WTC11 (cell line): ENCODE measurements around the gene ADAM30. TPM values are rescaled to one million over a fixed set of nuclear protein-coding genes. Genes with fewer than 3 reads are reported as not detected.
"Not testable (repeated sequence)": the region's sequence is repeated elsewhere in the genome, so short reads cannot be mapped to it uniquely, and the experiment has no call there.

Source experiments
- ATAC-seq: fragments of 200-7000 bp; cut with Tn5 transposase; 2 replicates; pipeline ENCODE4 v1.10.0; 2021; ENCODE audit warnings: mild to moderate bottlenecking, moderate library complexity
- CTCF ChIA-PET: fragments of 300-600 bp; sonication (Branson Sonifier 250); formaldehyde crosslinking; loops from one replicate; lab custom pipeline; 2021; ENCODE audit warnings: antibody characterized with exemption; lab: Charles Lee
- POLR2A ChIA-PET: fragments of 350-600 bp; sonication (Branson Sonifier 250); formaldehyde crosslinking; loops from one replicate; lab custom pipeline; 2021; ENCODE audit warnings: antibody characterized with exemption; lab: Charles Lee
- DNase-seq: peaks from one replicate; pipeline ENCODE4 v3.0.0; 2021; ENCODE audit warnings: low spot score
- H3K27ac Mint-ChIP-seq: 2 replicates; pipeline ENCODE4 v1.8.0; 2021; ENCODE audit warnings: mixed read lengths
- H3K27me3 Mint-ChIP-seq: 2 replicates; pipeline ENCODE4 v1.8.0; 2021; ENCODE audit warnings: low read depth, mild to moderate bottlenecking, moderate library complexity, mixed read lengths
- H3K36me3 Mint-ChIP-seq: 2 replicates; pipeline ENCODE4 v1.8.0; 2021; ENCODE audit warnings: mixed read lengths
- H3K4me1 Mint-ChIP-seq: 2 replicates; pipeline ENCODE4 v1.8.0; 2022; ENCODE audit warnings: mixed read lengths
- H3K4me3 Mint-ChIP-seq: 2 replicates; pipeline ENCODE4 v1.8.0; 2021; ENCODE audit warnings: mild to moderate bottlenecking, moderate library complexity, mixed read lengths
- H3K9me3 Mint-ChIP-seq: 2 replicates; pipeline ENCODE4 v1.8.0; 2021; ENCODE audit warnings: mixed read lengths
- ATF2 ChIP-seq: sonication (generic); formaldehyde crosslinking; IDR thresholded peaks from 2 replicates; pipeline ENCODE4 v1.8.1; 2022; ENCODE audit warnings: low read depth, missing genetic modification reagents, borderline replicate concordance
- CTCF ChIP-seq: fragments of 200-600 bp; IDR thresholded peaks from 2 replicates; pipeline ENCODE4 v1.8.0; 2022; ENCODE audit warnings: antibody characterized with exemption
- E2F1 ChIP-seq: sonication (generic); formaldehyde crosslinking; IDR thresholded peaks from 2 replicates; pipeline ENCODE4 v1.8.0; 2022; ENCODE audit warnings: mild to moderate bottlenecking, missing genetic modification reagents
- MAX ChIP-seq: sonication (generic); formaldehyde crosslinking; IDR thresholded peaks from 2 replicates; pipeline ENCODE4 v1.8.0; 2022; ENCODE audit warnings: mild to moderate bottlenecking, missing genetic modification reagents
- MXD4 ChIP-seq: fragments of 250-450 bp; sonication (Bioruptor Pico); IDR thresholded peaks from 2 replicates; pipeline ENCODE4 v1.8.0; 2021; ENCODE audit warnings: mild to moderate bottlenecking, moderate library complexity, borderline replicate concordance
- NFATC4 ChIP-seq: fragments of 250-450 bp; sonication (Bioruptor Pico); IDR thresholded peaks from 2 replicates; pipeline ENCODE4 v1.9.0; 2021; ENCODE audit warnings: mild to moderate bottlenecking
- NR3C1 ChIP-seq: sonication (generic); formaldehyde crosslinking; conservative IDR thresholded peaks from 2 replicates; pipeline ENCODE4 v1.8.1; 2023; ENCODE audit warnings: low read depth, mild to moderate bottlenecking, missing genetic modification reagents
- STAT6 ChIP-seq: sonication (generic); formaldehyde crosslinking; conservative IDR thresholded peaks from 2 replicates; pipeline ENCODE4 v1.8.1; 2023; ENCODE audit warnings: mild to moderate bottlenecking, low read depth, missing genetic modification reagents, moderate library complexity
- USF1 ChIP-seq: sonication (generic); formaldehyde crosslinking; IDR thresholded peaks from 2 replicates; pipeline ENCODE4 v1.8.0; 2022; ENCODE audit warnings: mild to moderate bottlenecking, missing genetic modification reagents
- ZBTB43 ChIP-seq: sonication (generic); formaldehyde crosslinking; IDR thresholded peaks from 2 replicates; pipeline ENCODE4 v1.8.1; 2023; ENCODE audit warnings: mild to moderate bottlenecking, missing genetic modification reagents
- ZNF121 ChIP-seq: sonication (generic); formaldehyde crosslinking; IDR thresholded peaks from 2 replicates; pipeline ENCODE4 v1.8.0; 2023; ENCODE audit warnings: missing genetic modification reagents
- ZNF396 ChIP-seq: fragments of 250-450 bp; sonication (Bioruptor Pico); IDR thresholded peaks from 2 replicates; pipeline ENCODE4 v1.8.0; 2021; ENCODE audit warnings: mild to moderate bottlenecking, moderate library complexity, borderline replicate concordance
- total RNA-seq: library from RNA; stranded (reverse); gene quantifications from 3 replicates; pipeline ENCODE4 v1.2.3, GENCODE V29; 2021

Gene ADAM30
- total RNA-seq, 1 experiment from 2014 or later: not detected

GRCh38 chr1:119853155-119853554 is 43.2 kb downstream of the ADAM30 start:
- ChIA-PET CTCF (no interaction called here), POLR2A (no interaction called here)
- no peak for TF ChIP-seq ZBTB43 (CRISPR knock-in tag)
- TF ChIP-seq USF1 (CRISPR knock-in tag): no peak
- no peak for TF ChIP-seq ZNF121 (CRISPR knock-in tag)
- TF ChIP-seq MAX: no peak
- TF ChIP-seq ZNF396: no peak
- no peak for TF ChIP-seq NFATC4 (CRISPR knock-in tag)
- TF ChIP-seq STAT6 (CRISPR knock-in tag): no peak
- no peak for TF ChIP-seq ATF2 (CRISPR knock-in tag)
- no peak for TF ChIP-seq E2F1 (CRISPR knock-in tag)
- no peak for TF ChIP-seq MXD4 (CRISPR knock-in tag)
- no peak for TF ChIP-seq NR3C1
- H3K9me3 Mint-ChIP-seq: no peaks in the 10 kb centered on the region
- no peaks in the 10 kb centered on the region for H3K36me3 Mint-ChIP-seq
- no peak overlapping the region for H3K27ac Mint-ChIP-seq
- no peaks in the 10 kb centered on the region for H3K4me1 Mint-ChIP-seq
- no peak overlapping the region for H3K4me3 Mint-ChIP-seq
- ATAC-seq: no peak
- no peaks in the 10 kb centered on the region for H3K27me3 Mint-ChIP-seq
- DNase-seq: no peak

GRCh38 chr1:119844206-119844605 is 52.1 kb downstream of the ADAM30 start:
- H3K36me3 Mint-ChIP-seq, ATAC-seq, H3K9me3 Mint-ChIP-seq, H3K4me3 Mint-ChIP-seq, H3K27me3 Mint-ChIP-seq, H3K27ac Mint-ChIP-seq, H3K4me1 Mint-ChIP-seq, POLR2A ChIA-PET: not testable (repeated sequence)
- CTCF ChIA-PET: interaction anchor here (0.9 to 1.9 kb wide), 11 partner anchors 10 to 233 kb away, joined by 3 to 7 read pairs (median 3); no protein-coding TSS in a partner anchor
- DNase-seq: peak; percentile 60
- TF ChIP-seq CTCF: peak; percentile 70

Other genes with a start within 250 kb of the ADAM30 start
- 13.9 to 18.0 TPM (median 14.2 TPM) in 3 replicates for gene ZNF697, start 248.2 kb downstream of the ADAM30 start, total RNA-seq
- 592 to 630 TPM (median 618 TPM) in 3 replicates for gene PHGDH, start 184.6 kb downstream of the ADAM30 start, total RNA-seq
- gene HMGCS2, start 127.6 kb downstream of the ADAM30 start, total RNA-seq: 0.24 to 0.69 TPM (median 0.41 TPM) in 3 replicates
- 0.11 to 0.31 TPM in 2 of 3 replicates, not detected in the other for gene REG4, start 85.1 kb downstream of the ADAM30 start, total RNA-seq
- gene NOTCH2, start 173.1 kb upstream of the ADAM30 start, total RNA-seq: 55.9 to 62.1 TPM (median 60.9 TPM) in 3 replicates